Stimulated activated CD4-positive, alpha-beta T cell treated with anti-CD3 and anti-CD28 coated beads, Interleukin-12 subunit alpha, Interleukin-12 subunit beta, amount 100 ng/mL, for 24 hours (primary cell): ENCODE results near the gene PARVA.

Experiments used
- DNase-seq, 2 experiments: peaks; one replicate each; pipeline ENCODE4 v3.0.0-alpha.2; 2020; ENCODE audit warnings: low read depth in 2 of 2

Gene PARVA

GRCh38 chr11:12430954-12431595 is 53.7 kb downstream of the PARVA start:
- no peak for DNase-seq

GRCh38 chr11:12432507-12432906 is 55.1 kb downstream of the PARVA start:
- no peak for DNase-seq

GRCh38 chr11:12433121-12433520 is 55.8 kb downstream of the PARVA start:
- no peak for DNase-seq

- no peak for DNase-seq
Measured at GRCh38 chr11:12433571-12434324, 56.4 kb downstream of the PARVA start.

GRCh38 chr11:12434325-12434654 is 56.9 kb downstream of the PARVA start:
- no peak for DNase-seq

GRCh38 chr11:12435264-12435663 is 57.9 kb downstream of the PARVA start:
- no peak for DNase-seq

GRCh38 chr11:12436266-12436665 is 58.9 kb downstream of the PARVA start:
- DNase-seq: no peak

- no peak for DNase-seq
Measured at GRCh38 chr11:12438291-12438690, 60.9 kb downstream of the PARVA start.

- DNase-seq: no peak
Measured at GRCh38 chr11:12439615-12440014, 62.2 kb downstream of the PARVA start.

- DNase-seq: no peak
Measured at GRCh38 chr11:12440565-12440964, 63.2 kb downstream of the PARVA start.

GRCh38 chr11:12441231-12441861 is 64.0 kb downstream of the PARVA start:
- DNase-seq: no peak

GRCh38 chr11:12444601-12445000 is 67.2 kb downstream of the PARVA start:
- DNase-seq: no peak

GRCh38 chr11:12445001-12445400 is 67.6 kb downstream of the PARVA start:
- no peak for DNase-seq

- no peak for DNase-seq
Measured at GRCh38 chr11:12446863-12447262, 69.5 kb downstream of the PARVA start.

GRCh38 chr11:12448131-12448939 is 71.0 kb downstream of the PARVA start:
- no peak for DNase-seq

- no peak for DNase-seq
Measured at GRCh38 chr11:12449961-12450715, 72.8 kb downstream of the PARVA start.

- no peak for DNase-seq
Measured at GRCh38 chr11:12451179-12451814, 73.9 kb downstream of the PARVA start.

- no peak for DNase-seq
Measured at GRCh38 chr11:12453243-12453642, 75.9 kb downstream of the PARVA start.

- no peak for DNase-seq
Measured at GRCh38 chr11:12454782-12455181, 77.4 kb downstream of the PARVA start.

GRCh38 chr11:12455938-12456337 is 78.6 kb downstream of the PARVA start:
- DNase-seq: no peak
